Measurements from ENCODE around the gene USP11. TPM values are rescaled to one million over a fixed set of nuclear protein-coding genes. Genes with fewer than 3 reads are reported as not detected.

The USP11 gene
- total RNA-seq, 1 experiment from 2014 or later = 122 TPM

DNA sequence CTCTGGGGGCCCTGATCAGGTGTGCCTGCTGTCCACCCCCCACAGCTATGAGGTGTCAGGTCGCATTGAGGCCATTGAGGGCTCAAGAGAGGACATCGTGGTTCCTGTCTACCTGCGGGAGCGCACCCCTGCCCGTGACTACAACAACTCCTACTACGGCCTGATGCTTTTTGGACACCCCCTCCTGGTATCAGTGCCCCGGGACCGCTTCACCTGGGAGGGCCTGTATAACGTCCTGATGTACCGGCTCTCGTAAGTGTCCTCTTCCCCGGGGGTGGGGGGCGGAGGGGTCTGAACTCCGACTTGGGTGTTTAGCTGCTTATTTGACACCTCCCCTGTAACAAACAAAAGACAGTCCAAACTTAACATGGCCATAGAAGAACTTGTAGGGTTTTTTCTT is 10.5 kb downstream of the USP11 start:
- TF ChIP-seq, protein P1, sequence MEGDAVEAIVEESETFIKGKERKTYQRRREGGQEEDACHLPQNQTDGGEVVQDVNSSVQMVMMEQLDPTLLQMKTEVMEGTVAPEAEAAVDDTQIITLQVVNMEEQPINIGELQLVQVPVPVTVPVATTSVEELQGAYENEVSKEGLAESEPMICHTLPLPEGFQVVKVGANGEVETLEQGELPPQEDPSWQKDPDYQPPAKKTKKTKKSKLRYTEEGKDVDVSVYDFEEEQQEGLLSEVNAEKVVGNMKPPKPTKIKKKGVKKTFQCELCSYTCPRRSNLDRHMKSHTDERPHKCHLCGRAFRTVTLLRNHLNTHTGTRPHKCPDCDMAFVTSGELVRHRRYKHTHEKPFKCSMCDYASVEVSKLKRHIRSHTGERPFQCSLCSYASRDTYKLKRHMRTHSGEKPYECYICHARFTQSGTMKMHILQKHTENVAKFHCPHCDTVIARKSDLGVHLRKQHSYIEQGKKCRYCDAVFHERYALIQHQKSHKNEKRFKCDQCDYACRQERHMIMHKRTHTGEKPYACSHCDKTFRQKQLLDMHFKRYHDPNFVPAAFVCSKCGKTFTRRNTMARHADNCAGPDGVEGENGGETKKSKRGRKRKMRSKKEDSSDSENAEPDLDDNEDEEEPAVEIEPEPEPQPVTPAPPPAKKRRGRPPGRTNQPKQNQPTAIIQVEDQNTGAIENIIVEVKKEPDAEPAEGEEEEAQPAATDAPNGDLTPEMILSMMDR (conservative IDR thresholded peaks at IDR 0.05; ENCODE audit: low read depth, low read length) = no peak
- BruUV-seq (replicated peaks) = no TSS peak

GRCh38 chrX:47244676-47245075 is 11.9 kb downstream of the USP11 start:
- TF ChIP-seq EZH2 (IDR thresholded peaks at IDR 0.05; ENCODE audit: borderline replicate concordance, low read depth, low read length, poor library complexity, severe bottlenecking) = no peak
- TF ChIP-seq, protein P1 (conservative IDR thresholded peaks at IDR 0.05; ENCODE audit: low read depth, low read length) = no peak
- Histone ChIP-seq H3K27me3 (replicated peaks; ENCODE audit: insufficient read depth, low read depth, low read length, poor library complexity) (no peaks in the 10 kb centered on the region), H3K4me3 (ENCODE audit: low read depth, low read length, poor library complexity, severe bottlenecking) (no peak overlapping the region), H3K9me3 (ENCODE audit: low read depth, low read length, poor library complexity, severe bottlenecking) (no peaks in the 10 kb centered on the region), H3K36me3 (ENCODE audit: insufficient read depth, low read length, poor library complexity, severe bottlenecking) (peaks cover 36% of the 10 kb centered on the region), H3K4me1 (ENCODE audit: insufficient read depth, low read length, poor library complexity, severe bottlenecking) (no peaks in the 10 kb centered on the region), H3K27ac (ENCODE audit: low read depth, low read length, poor library complexity, severe bottlenecking) (no peak overlapping the region)
- CTCF ChIA-PET = no interaction called here
- POLR2A ChIA-PET (ENCODE audit: low non-redundant PET) = no interaction called here
- intact Hi-C loops (cut with micrococcal nuclease; ENCODE audit: unreplicated experiment) = no loop called here
- no TSS peak for BruUV-seq (replicated peaks)
- no peak for DNase-seq (ENCODE audit: low spot score)

More for the DNA sequence above, 10.5 kb downstream of the USP11 start:
- ChIA-PET POLR2A (ENCODE audit: low non-redundant PET) (no interaction called here), CTCF (no interaction called here)
- no peak for DNase-seq (ENCODE audit: low spot score)
- intact Hi-C loops (cut with micrococcal nuclease; ENCODE audit: unreplicated experiment) = no loop called here
- Histone ChIP-seq H3K9me3 (ENCODE audit: low read depth, low read length, poor library complexity, severe bottlenecking) (no peaks in the 10 kb centered on the region), H3K4me3 (ENCODE audit: low read depth, low read length, poor library complexity, severe bottlenecking) (no peak overlapping the region), H3K4me1 (ENCODE audit: insufficient read depth, low read length, poor library complexity, severe bottlenecking) (no peaks in the 10 kb centered on the region), H3K27ac (ENCODE audit: low read depth, low read length, poor library complexity, severe bottlenecking) (no peak overlapping the region), H3K36me3 (ENCODE audit: insufficient read depth, low read length, poor library complexity, severe bottlenecking) (peaks cover 38% of the 10 kb centered on the region), H3K27me3 (replicated peaks; ENCODE audit: insufficient read depth, low read depth, low read length, poor library complexity) (no peaks in the 10 kb centered on the region)

DNA sequence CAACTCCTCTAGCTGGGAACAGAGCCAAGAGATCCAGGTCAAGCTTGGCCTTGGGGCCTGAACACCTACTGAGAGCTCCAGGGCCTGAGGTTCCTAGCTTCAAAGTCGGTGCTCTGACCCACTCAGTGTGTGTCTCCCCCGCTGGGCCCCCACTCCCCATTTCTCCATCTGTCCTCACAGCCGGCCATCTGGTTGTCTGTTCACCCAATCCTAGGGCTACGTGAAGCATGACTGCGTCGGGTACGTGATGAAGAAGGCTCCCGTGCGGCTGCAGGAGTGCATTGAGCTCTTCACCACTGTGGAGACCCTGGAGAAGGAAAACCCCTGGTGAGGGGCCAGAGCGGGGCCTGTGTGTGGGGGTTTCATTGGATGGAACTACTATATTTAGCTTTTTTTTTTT is 12.3 kb downstream of the USP11 start:
- H3K4me1 ChIP-seq (ENCODE audit: insufficient read depth, low read length, poor library complexity, severe bottlenecking) = no peaks in the 10 kb centered on the region
- DNase-seq (ENCODE audit: low spot score) = no peak
- TF ChIP-seq, protein P1 (conservative IDR thresholded peaks at IDR 0.05; ENCODE audit: low read depth, low read length) = no peak
- TF ChIP-seq EZH2 (IDR thresholded peaks at IDR 0.05; ENCODE audit: borderline replicate concordance, low read depth, low read length, poor library complexity, severe bottlenecking) = no peak
- POLR2A ChIA-PET (ENCODE audit: low non-redundant PET) = no interaction called here
- H3K9me3 ChIP-seq (ENCODE audit: low read depth, low read length, poor library complexity, severe bottlenecking) = no peaks in the 10 kb centered on the region
- intact Hi-C loops (cut with micrococcal nuclease; ENCODE audit: unreplicated experiment) = no loop called here
- BruUV-seq (replicated peaks) = no TSS peak
- H3K27ac ChIP-seq (ENCODE audit: low read depth, low read length, poor library complexity, severe bottlenecking) = no peak overlapping the region
- H3K27me3 ChIP-seq (replicated peaks; ENCODE audit: insufficient read depth, low read depth, low read length, poor library complexity) = no peaks in the 10 kb centered on the region
- CTCF ChIA-PET = no interaction called here
- H3K4me3 ChIP-seq (ENCODE audit: low read depth, low read length, poor library complexity, severe bottlenecking) = no peak overlapping the region
- H3K36me3 ChIP-seq (ENCODE audit: insufficient read depth, low read length, poor library complexity, severe bottlenecking) = peaks cover 33% of the 10 kb centered on the region

Data from A673 (cell line).